GM20431 (cell line): ENCODE data around the gene TP63.

Experiments used
- in situ Hi-C: fragments of 300-500 bp; cut with MseI, MboI; formaldehyde crosslinking; loops from one replicate; pipeline ENCODE4 v1.15.0; 2020; ENCODE audit warnings: low sequenced_read_pairs; ENCODE audit not compliant: unreplicated experiment

TP63 gene

DNA sequence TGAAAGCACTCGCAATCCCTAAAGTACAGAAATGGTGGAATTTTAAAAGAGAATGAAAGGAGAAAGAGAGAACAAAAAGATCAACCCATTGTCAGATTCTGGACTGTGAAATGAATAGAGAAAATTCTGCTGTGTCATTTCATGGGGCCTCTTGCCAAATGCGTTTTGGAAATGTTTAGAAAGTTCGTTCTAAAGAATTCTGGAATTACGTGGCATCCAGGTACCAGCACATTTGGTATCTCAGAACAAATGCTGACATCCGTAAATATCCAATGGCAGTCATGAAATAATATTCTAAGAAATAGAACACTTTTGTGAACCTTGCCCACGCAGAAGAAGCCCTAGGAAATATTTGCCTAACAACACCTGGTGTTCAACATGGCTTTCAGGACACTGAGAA, 270.3 kb downstream of the TP63 start:
- in situ Hi-C loops, result no loop called here

- in situ Hi-C loops, result no loop called here
Observed at GRCh38 chr3:189902230-189903186, 271.3 kb downstream of the TP63 start.

- in situ Hi-C loops, result no loop called here
Observed at GRCh38 chr3:189903562-189904250, 272.5 kb downstream of the TP63 start.

- in situ Hi-C loops, result no loop called here
Observed at GRCh38 chr3:189907803-189908202, 276.6 kb downstream of the TP63 start.

- in situ Hi-C loops, result no loop called here
Observed at GRCh38 chr3:189908646-189909045, 277.5 kb downstream of the TP63 start.

- in situ Hi-C loops, result no loop called here
Observed at GRCh38 chr3:189909139-189909538, 277.9 kb downstream of the TP63 start.

GRCh38 chr3:189909573-189909972, 278.4 kb downstream of the TP63 start:
- in situ Hi-C loops, result no loop called here

GRCh38 chr3:189911001-189911400, 279.8 kb downstream of the TP63 start:
- in situ Hi-C loops, result no loop called here

DNA sequence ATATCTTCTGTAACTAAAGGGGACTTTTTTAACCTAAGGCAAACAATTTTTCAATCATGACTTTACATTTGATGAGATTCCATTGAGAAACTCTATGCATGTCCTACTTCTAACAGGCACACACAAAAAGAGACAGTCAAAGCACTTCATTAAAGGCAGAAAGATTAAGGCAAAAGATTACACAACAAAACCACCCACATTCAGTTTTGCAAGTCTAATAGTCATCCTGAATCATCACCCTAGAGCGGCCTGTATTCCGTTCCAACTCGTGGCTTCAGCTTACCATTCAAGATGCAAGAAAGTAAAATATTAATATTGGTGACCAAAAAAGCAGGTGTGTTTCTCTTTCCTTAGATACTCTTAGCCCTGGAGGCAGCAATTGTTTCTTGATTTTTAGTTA, 283.6 kb downstream of the TP63 start:
- in situ Hi-C loops, result no loop called here

DNA sequence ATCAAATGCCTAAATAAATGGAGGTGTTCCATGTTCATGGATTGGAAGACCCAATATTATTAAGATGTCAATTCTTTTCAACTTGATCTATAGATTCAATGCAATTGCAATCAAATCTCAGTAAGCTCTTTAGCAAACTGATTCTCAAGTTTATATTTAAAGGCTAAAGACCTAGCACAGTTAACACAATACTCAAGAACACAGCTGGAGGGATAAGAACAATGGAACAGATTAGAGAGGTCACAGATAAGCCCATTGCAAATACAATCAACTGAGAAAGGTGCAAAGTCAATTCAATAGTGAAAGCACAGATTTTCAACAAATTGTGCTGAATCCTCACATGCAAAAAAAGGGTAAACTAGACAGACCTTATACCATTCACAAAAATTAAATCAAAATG, 290.6 kb downstream of the TP63 start:
- in situ Hi-C loops, result no loop called here

GRCh38 chr3:189927975-189928895, 297.0 kb downstream of the TP63 start:
- in situ Hi-C loops, result no loop called here

DNA sequence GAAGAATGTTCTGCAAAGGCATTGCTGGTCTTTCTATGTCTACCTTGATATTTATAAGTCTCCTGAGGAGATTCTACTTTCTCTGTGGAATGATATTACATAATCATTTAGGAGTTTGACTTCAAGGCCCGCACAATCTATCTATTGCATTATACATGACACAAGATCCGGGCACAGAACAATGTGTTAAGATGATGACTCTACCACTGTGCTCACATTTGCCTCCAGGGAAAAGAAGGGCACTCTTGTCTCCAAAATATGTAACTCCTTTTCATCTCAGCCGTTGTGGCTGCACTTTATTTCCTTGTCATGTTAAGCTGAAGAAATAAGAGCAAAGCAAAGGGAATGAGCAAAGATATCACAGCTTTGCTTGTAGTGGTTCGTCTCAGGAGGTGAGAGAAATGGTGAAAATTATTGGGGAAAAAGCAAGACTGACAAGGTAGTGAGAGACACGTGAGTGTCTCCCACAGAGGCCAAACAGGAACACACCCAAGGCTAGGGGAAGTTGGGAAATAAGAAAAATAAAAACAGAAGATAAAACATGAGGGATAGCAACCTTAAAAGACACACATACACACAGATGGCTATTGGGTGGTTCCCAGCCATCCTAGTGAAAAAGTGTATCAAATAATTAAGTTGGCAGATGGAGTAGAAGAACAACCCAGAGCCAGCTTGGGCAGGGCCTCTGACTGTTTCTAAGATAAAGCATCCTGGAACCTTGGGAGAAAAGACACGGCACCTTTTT, 305.2 kb downstream of the TP63 start:
- in situ Hi-C loops, result no loop called here

- in situ Hi-C loops, result no loop called here
Observed at GRCh38 chr3:189937302-189938127, 306.3 kb downstream of the TP63 start.

GRCh38 chr3:189941125-189941524, 309.9 kb downstream of the TP63 start:
- in situ Hi-C loops, result no loop called here

GRCh38 chr3:189941679-189942078, 310.5 kb downstream of the TP63 start:
- in situ Hi-C loops, result no loop called here

GRCh38 chr3:189942948-189943347, 311.8 kb downstream of the TP63 start:
- in situ Hi-C loops, result no loop called here

- in situ Hi-C loops, result no loop called here
Observed at GRCh38 chr3:189944285-189945145, 313.3 kb downstream of the TP63 start.
